HCT116 (cell line): ENCODE data around the gene HNF4A. TPM values are rescaled to one million over a fixed set of nuclear protein-coding genes. Genes with fewer than 3 reads are reported as not detected.

Experiments used
- ATAC-seq: fragments of 200-7000 bp; cut with Tn5 transposase; 2 replicates; pipeline ENCODE4 v1.9.1; 2020; ENCODE audit warnings: mild to moderate bottlenecking, moderate library complexity
- BruUV-seq: library from RNA; stranded (reverse); fragments of 400-500 nt; replicated peaks from 2 replicates; lab custom pipeline; 2021; lab: Mats Ljungman, UMichigan
- CTCF ChIA-PET: fragments of 300-600 bp; sonication (Branson Sonifier 250); formaldehyde crosslinking; loops from one replicate; lab custom pipeline; 2021; ENCODE audit warnings: antibody characterized with exemption; lab: Charles Lee
- POLR2A ChIA-PET: fragments of 300-600, 350-600 bp; sonication (Branson Sonifier 250); formaldehyde crosslinking; loops from one replicate; lab custom pipeline; 2021; ENCODE audit warnings: antibody characterized with exemption; lab: Charles Lee
- RAD21 ChIA-PET, 2 experiments: fragments of 300-600 bp; sonication (Branson Sonifier 250); formaldehyde crosslinking; loops; one replicate each; lab custom pipeline; 2023; ENCODE audit warnings: low total read pairs in 2 of 2; ENCODE audit not compliant: uncharacterized antibody in 2 of 2, unreplicated experiment in 2 of 2, low non-redundant PET in 1 of 2; lab: Charles Lee
- DNase-seq: peaks from one replicate; pipeline ENCODE4 v3.0.0-alpha.2; 2010; ENCODE audit warnings: low read depth, low spot score
- H2AFZ ChIP-seq: fragments of 200-600 bp; shearing (Covaris generic), sonication (generic); 2 replicates; pipeline ENCODE4 v1.6.1; 2017; ENCODE audit warnings: low read depth, mixed run types, mixed read lengths, antibody characterized with exemption, low read length; ENCODE audit not compliant: poor library complexity, severe bottlenecking
- H3K27ac ChIP-seq: 2 replicates; pipeline ENCODE4 v1.5.1; 2012; ENCODE audit warnings: low read depth, low read length
- H3K27me3 ChIP-seq: fragments of 200-600 bp; sonication (generic); 2 replicates; pipeline ENCODE4 v1.6.1; 2016; ENCODE audit warnings: mixed run types, low read length, mixed read lengths; ENCODE audit not compliant: insufficient read depth
- H3K36me3 ChIP-seq, 2 experiments: fragments of 200-500 bp in 1 of 2; fragments of 200-600 bp in 1 of 2; sonication (Bioruptor generic) in 1 of 2; sonication (generic) in 1 of 2; 2 replicates each; pipeline versions ENCODE4 v1.5.1 to v1.6.1; 2014 to 2016; ENCODE audit warnings: low read length in 2 of 2, inconsistent platforms in 1 of 2, mixed read lengths in 1 of 2, mixed run types in 1 of 2; ENCODE audit not compliant: insufficient read depth in 2 of 2, control insufficient read depth in 1 of 2
- H3K4me1 ChIP-seq, 2 experiments: fragments of 200-600 bp in 1 of 2; sonication (generic) in 1 of 2; 2 replicates each; pipeline versions ENCODE4 v1.5.1 to v1.6.1; 2012 to 2017; ENCODE audit warnings: low read length in 2 of 2, inconsistent platforms in 1 of 2, mild to moderate bottlenecking in 1 of 2, mixed read lengths in 1 of 2, mixed run types in 1 of 2, moderate library complexity in 1 of 2; ENCODE audit not compliant: insufficient read depth in 2 of 2, control insufficient read depth in 1 of 2
- H3K4me2 ChIP-seq: fragments of 200-600 bp; sonication (generic); 2 replicates; pipeline ENCODE4 v1.6.1; 2017; ENCODE audit warnings: mixed run types, low read length, mixed read lengths
- H3K4me3 ChIP-seq, 2 experiments: fragments of 200-600 bp in 1 of 2; sonication (generic) in 1 of 2; replicated peaks in 1 of 2; 2 replicates each; pipeline ENCODE4 v1.5.1; 2011 to 2016; ENCODE audit warnings: low read length in 2 of 2, control low read depth in 1 of 2, low read depth in 1 of 2, mild to moderate bottlenecking in 1 of 2, mixed read lengths in 1 of 2, mixed run types in 1 of 2
- H3K79me2 ChIP-seq: fragments of 200-600 bp; sonication (generic); 2 replicates; pipeline ENCODE4 v1.6.1; 2017; ENCODE audit warnings: mild to moderate bottlenecking, mixed run types, low read length, moderate library complexity, mixed read lengths; ENCODE audit not compliant: insufficient read depth
- H3K9ac ChIP-seq: fragments of 200-600 bp; sonication (generic); 2 replicates; pipeline ENCODE4 v1.6.1; 2016; ENCODE audit warnings: low read length, mixed read lengths
- H3K9me2 ChIP-seq: fragments of 200-600 bp; sonication (generic), shearing (Covaris generic); 2 replicates; pipeline ENCODE4 v1.6.1; 2017; ENCODE audit warnings: mixed run types, mild to moderate bottlenecking, moderate library complexity; ENCODE audit not compliant: insufficient read depth
- H3K9me3 ChIP-seq, 2 experiments: fragments of 200-500 bp in 1 of 2; fragments of 200-600 bp in 1 of 2; sonication (Bioruptor generic) in 1 of 2; sonication (generic) in 1 of 2; 2 replicates each; pipeline ENCODE4 v1.6.1; 2014 to 2017; ENCODE audit warnings: low read length in 2 of 2, mixed read lengths in 2 of 2, inconsistent platforms in 1 of 2, low read depth in 1 of 2, mild to moderate bottlenecking in 1 of 2, mixed run types in 1 of 2, moderate library complexity in 1 of 2; ENCODE audit not compliant: control insufficient read depth in 1 of 2, insufficient read depth in 1 of 2
- H4K20me1 ChIP-seq: fragments of 200-600 bp; sonication (generic), shearing (Covaris generic); 2 replicates; pipeline ENCODE4 v1.6.1; 2017; ENCODE audit warnings: mixed run types, mild to moderate bottlenecking, moderate library complexity; ENCODE audit not compliant: insufficient read depth
- EZH2 ChIP-seq: fragments of 200-600 bp; sonication (generic); IDR thresholded peaks from 2 replicates; pipeline ENCODE4 v1.6.1; 2017; ENCODE audit warnings: antibody characterized with exemption, mixed run types
- FOSL1 ChIP-seq: IDR thresholded peaks from 2 replicates; pipeline ENCODE4 v1.6.1; 2012; ENCODE audit warnings: low read depth
- POLR2A ChIP-seq: IDR thresholded peaks from 2 replicates; pipeline ENCODE4 v1.7.0; 2011; ENCODE audit warnings: borderline replicate concordance; ENCODE audit not compliant: insufficient read depth, insufficient read length; ENCODE audit errors: extremely low read depth
- POLR2AphosphoS5 ChIP-seq: IDR thresholded peaks from 2 replicates; pipeline ENCODE4 v1.6.1; 2011; ENCODE audit warnings: mild to moderate bottlenecking, low read depth, low read length, moderate library complexity
- REST ChIP-seq: IDR thresholded peaks from 2 replicates; pipeline ENCODE4 v1.6.1; 2012; ENCODE audit warnings: low read depth
- SP1 ChIP-seq: IDR thresholded peaks from 2 replicates; pipeline ENCODE4 v1.6.1; 2012; ENCODE audit warnings: low read depth
- YY1 ChIP-seq: IDR thresholded peaks from 2 replicates; pipeline ENCODE4 v1.6.1; 2011; ENCODE audit warnings: low read length, low read depth, moderate library complexity, mild to moderate bottlenecking; ENCODE audit not compliant: insufficient replicate concordance; ENCODE audit errors: extremely low read depth
- ZNF274 ChIP-seq: fragments of 200-500 bp; sonication (Bioruptor generic); IDR thresholded peaks from 2 replicates; pipeline ENCODE4 v1.6.1; 2014; ENCODE audit warnings: mild to moderate bottlenecking, low read depth, low read length, inconsistent platforms
- intact Hi-C: fragments of 100-400 bp; cut with micrococcal nuclease; formaldehyde crosslinking; loops from 2 replicates; pipeline ENCODE4 v1.10.0; 2022
- total RNA-seq: library from RNA; stranded (reverse); gene quantifications from one replicate; pipeline ENCODE4 v1.2.1, GENCODE V29; 2021; ENCODE audit not compliant: unreplicated experiment
- TF ChIP-seq, protein P1 (sequence below): IDR thresholded peaks from 2 replicates; pipeline ENCODE4 v1.6.1; 2012
- TF ChIP-seq, protein P2 (sequence below): IDR thresholded peaks from 2 replicates; pipeline ENCODE4 v1.6.1; 2012

Gene HNF4A
- total RNA-seq, 1 experiment from 2014 or later: 7.4 TPM

GRCh38 chr20:44396369-44397130 lies 41.1 kb downstream of the HNF4A start:
- Histone ChIP-seq H3K9me2 (no peaks in the 10 kb centered on the region), H3K9me3 (no peaks in the 10 kb centered on the region), H3K27ac (no peak overlapping the region), H3K27me3 (no peaks in the 10 kb centered on the region), H3K9ac (no peak overlapping the region), H3K36me3 (no peaks in the 10 kb centered on the region), H3K79me2 (no peaks in the 10 kb centered on the region), H4K20me1 (no peaks in the 10 kb centered on the region), H3K4me2 (no peak overlapping the region), H3K4me3 (no peak overlapping the region), H3K4me1 (0 out of 4 replicates have a peak, but pooled peaks cover 0 to 2% of the 10 kb centered on the region in 2 experiments), H2AFZ (no peak overlapping the region)
- TF ChIP-seq YY1 (no peak), EZH2 (no peak), POLR2AphosphoS5 (no peak), POLR2A (no peak), SP1 (no peak), ZNF274 (no peak), FOSL1 (no peak), REST (no peak)
- TF ChIP-seq, protein P1, sequence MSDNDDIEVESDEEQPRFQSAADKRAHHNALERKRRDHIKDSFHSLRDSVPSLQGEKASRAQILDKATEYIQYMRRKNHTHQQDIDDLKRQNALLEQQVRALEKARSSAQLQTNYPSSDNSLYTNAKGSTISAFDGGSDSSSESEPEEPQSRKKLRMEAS: no peak
- TF ChIP-seq, protein P2, sequence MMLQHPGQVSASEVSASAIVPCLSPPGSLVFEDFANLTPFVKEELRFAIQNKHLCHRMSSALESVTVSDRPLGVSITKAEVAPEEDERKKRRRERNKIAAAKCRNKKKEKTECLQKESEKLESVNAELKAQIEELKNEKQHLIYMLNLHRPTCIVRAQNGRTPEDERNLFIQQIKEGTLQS: no peak
- ATAC-seq (no peak), DNase-seq (no peak)
- ChIA-PET RAD21 (no interaction called here), CTCF (no interaction called here), POLR2A (interaction anchor here (1.1 kb wide), 1 partner anchor 11 kb away, joined by 3 read pairs; no protein-coding TSS in a partner anchor)
- intact Hi-C loops: no loop called here
- no TSS peak for BruUV-seq
